AG04449 (cell line): ENCODE measurements around the gene RAB24.

Source experiments
- CTCF ChIA-PET: fragments of 350-600 bp; formaldehyde crosslinking; extraction: SDS; loops from one replicate; lab custom pipeline; 2021; ENCODE audit warnings: antibody characterized with exemption; lab: Yijun Ruan, JAX
- POLR2A ChIA-PET: fragments of 400-600, 350-600 bp; formaldehyde crosslinking; extraction: SDS; loops from one replicate; lab custom pipeline; 2020; ENCODE audit warnings: antibody characterized with exemption, inconsistent platforms; lab: Yijun Ruan, JAX
- DNase-seq: peaks from one replicate; pipeline ENCODE4 v3.0.0-alpha.2; 2010; ENCODE audit warnings: low read depth, low spot score
- H3K4me3 ChIP-seq: 2 replicates; pipeline ENCODE4 v1.5.1; 2011; ENCODE audit warnings: low read depth, mild to moderate bottlenecking, control low read depth, low read length
- TF ChIP-seq, protein P1 (sequence below): IDR thresholded peaks from one replicate; pipeline ENCODE4 v1.5.1; 2011; ENCODE audit warnings: mild to moderate bottlenecking, moderate library complexity, low read length, control low read depth, inconsistent platforms; ENCODE audit not compliant: insufficient read depth; ENCODE audit errors: missing control alignments

The RAB24 gene

GRCh38 chr5:177314376-177315342 is 11.1 kb upstream of the RAB24 start:
- no peak overlapping the region for H3K4me3 ChIP-seq
- TF ChIP-seq, protein P1, sequence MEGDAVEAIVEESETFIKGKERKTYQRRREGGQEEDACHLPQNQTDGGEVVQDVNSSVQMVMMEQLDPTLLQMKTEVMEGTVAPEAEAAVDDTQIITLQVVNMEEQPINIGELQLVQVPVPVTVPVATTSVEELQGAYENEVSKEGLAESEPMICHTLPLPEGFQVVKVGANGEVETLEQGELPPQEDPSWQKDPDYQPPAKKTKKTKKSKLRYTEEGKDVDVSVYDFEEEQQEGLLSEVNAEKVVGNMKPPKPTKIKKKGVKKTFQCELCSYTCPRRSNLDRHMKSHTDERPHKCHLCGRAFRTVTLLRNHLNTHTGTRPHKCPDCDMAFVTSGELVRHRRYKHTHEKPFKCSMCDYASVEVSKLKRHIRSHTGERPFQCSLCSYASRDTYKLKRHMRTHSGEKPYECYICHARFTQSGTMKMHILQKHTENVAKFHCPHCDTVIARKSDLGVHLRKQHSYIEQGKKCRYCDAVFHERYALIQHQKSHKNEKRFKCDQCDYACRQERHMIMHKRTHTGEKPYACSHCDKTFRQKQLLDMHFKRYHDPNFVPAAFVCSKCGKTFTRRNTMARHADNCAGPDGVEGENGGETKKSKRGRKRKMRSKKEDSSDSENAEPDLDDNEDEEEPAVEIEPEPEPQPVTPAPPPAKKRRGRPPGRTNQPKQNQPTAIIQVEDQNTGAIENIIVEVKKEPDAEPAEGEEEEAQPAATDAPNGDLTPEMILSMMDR = no peak
- ChIA-PET CTCF (interaction anchor here (1.1 to 17.1 kb wide), 6 partner anchors 11 to 202 kb away, joined by 3 to 261 read pairs (median 28); partner anchors contain the start of gene PRR7), POLR2A (no interaction called here)
- DNase-seq = no peak

DNA sequence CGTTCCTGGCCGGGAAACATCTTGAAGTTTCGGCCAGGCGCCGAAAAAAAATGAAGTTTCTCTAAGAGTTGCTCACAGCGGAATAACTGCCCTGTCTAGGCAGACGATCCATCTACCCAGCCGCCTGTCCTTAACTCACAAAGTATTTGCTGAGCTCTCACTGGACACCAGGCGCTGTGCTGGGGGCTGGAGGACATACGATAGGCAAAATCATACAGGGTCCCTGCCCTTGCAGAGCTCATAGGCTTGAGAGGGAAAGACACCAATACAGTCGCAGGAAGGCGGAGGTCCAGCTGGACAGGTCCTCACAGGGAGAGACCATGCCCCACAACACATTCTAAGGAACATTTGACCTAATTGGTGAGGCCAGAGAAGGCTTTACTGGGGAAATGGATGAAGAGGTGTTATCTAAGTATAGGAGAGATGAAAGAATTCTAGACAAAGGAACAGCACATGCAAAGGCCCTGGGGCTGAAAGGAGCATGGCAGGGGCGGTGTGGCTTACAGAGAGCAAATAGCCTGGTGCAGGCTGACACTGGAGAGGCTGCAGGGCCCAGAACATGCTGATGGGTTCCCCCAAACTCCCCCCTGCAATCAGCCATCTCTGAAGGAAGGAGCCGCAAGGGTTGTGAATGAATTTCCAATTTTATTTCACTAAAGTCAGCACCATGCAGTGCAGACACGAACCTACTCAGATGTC is 10.2 kb upstream of the RAB24 start:
- CTCF ChIA-PET = interaction anchor here (1.1 to 17.1 kb wide), 4 partner anchors 12 to 201 kb away, joined by 3 to 261 read pairs (median 75); partner anchors contain the start of gene PRR7
- TF ChIP-seq, protein P1 = no peak
- H3K4me3 ChIP-seq = no peak overlapping the region
- no peak for DNase-seq
- POLR2A ChIA-PET = no interaction called here

DNA sequence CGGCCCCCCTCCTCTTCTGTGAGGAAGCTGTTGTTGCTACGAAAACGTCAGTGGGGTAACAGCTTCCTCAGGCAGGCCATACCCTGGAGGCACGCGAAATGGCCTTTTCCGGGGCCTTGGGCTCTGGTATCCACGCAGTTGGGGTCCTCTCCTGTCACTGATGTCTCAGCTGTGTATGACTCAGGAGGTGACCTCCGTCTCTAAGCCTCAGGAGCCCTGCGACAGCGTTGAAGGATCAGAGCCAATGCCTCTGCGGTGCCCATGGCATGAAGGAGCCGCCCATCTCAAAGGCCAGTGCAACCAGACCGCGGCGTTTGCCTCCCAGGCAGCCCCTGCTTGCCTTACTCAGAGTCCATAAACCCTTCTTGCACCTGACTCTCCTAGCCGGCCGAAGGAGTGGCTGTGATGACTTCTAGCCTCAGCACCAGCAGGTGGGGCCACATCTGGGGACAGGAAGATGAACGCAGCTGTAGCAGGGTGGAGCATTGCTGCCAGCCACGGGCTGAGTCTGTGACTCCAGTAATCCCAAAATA is 9.2 kb upstream of the RAB24 start:
- ChIA-PET CTCF (interaction anchor here (0.7 to 17.1 kb wide), 7 partner anchors 13 to 240 kb away, joined by 3 to 261 read pairs (median 7); partner anchors contain the start of gene PRR7), POLR2A (no interaction called here)
- DNase-seq = no peak
- peak overlapping the region; percentile 41 for H3K4me3 ChIP-seq
- TF ChIP-seq, protein P1 = no peak

- CTCF ChIA-PET = interaction anchor here (0.7 to 17.1 kb wide), 8 partner anchors 10 to 240 kb away, joined by 3 to 261 read pairs (median 8); partner anchors contain the start of gene PRR7
- TF ChIP-seq, protein P1 = no peak
- H3K4me3 ChIP-seq = peak within 1 kb of the TSS; percentile 68
- no peak for DNase-seq
- POLR2A ChIA-PET = no interaction called here
Observed at GRCh38 chr5:177311723-177312648, 8.5 kb upstream of the RAB24 start, which contains the start of gene MXD3. MXD3 (minus strand) TSS chr5:177311898; CDS start chr5:177311830, 68 bp downstream.

- TF ChIP-seq, protein P1 = no peak
- POLR2A ChIA-PET = no interaction called here
- H3K4me3 ChIP-seq = peak overlapping the region; percentile 68
- CTCF ChIA-PET = interaction anchor here (0.8 to 17.1 kb wide), 8 partner anchors 9 to 199 kb away, joined by 7 to 261 read pairs (median 12); partner anchors contain the start of gene PRR7
- DNase-seq = no peak
Observed at GRCh38 chr5:177311392-177311722, 7.8 kb upstream of the RAB24 start.
